HG03378 (cell line): ENCODE data around the gene NSL1.

ENCODE experiments used
- ATAC-seq: cut with Tn5 transposase; IDR thresholded peaks from one replicate; pipeline ENCODE4 v1.9.1; 2021; ENCODE audit warnings: mild to moderate bottlenecking, moderate library complexity; ENCODE audit not compliant: unreplicated experiment

The NSL1 gene

GRCh38 chr1:212688341-212689047 lies 103.1 kb downstream of the NSL1 start:
- ATAC-seq, result no peak

DNA sequence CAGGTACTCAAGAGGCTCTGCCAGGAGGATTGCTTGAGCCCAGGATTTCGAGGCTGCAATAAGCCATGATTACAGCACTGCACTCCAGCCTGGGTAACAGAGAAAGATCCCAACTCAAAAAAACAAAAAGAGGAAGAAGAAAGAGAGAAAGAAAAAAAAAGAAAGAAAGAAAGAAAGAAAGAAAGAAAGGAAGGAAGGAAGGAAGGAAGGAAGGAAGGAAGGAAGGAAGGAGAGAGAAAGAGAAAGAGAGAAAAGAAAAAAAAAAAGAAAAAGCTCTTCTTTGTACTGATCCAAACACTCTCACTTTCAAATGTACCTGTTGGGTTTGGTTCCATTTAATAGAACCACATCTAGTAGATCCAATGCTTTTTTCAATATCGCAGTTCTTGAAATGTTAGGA lies 103.8 kb downstream of the NSL1 start:
- ATAC-seq, result no peak

- no peak for ATAC-seq
These were observed 105.0 kb downstream of the NSL1 start for GRCh38 chr1:212686591-212686990.

DNA sequence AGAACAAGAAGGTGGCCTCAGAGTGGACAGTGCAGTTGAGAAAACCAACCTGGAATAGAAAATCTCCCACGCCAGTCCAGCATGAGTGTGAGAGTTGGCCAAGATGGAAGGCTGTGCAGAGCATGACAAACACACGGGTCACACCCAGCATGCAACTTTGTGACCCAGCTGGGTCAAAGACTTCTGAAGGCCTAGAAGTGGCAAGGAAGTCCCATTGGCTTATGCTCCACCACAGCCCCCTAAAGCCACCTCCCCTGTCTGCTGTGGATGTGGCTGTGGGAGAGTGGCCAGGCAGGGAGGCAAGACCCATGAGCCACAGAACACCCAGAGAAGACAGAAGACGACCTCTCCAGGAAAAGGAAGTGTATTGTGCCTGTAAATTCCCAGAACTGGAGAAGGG lies 105.5 kb downstream of the NSL1 start:
- ATAC-seq, result no peak

- no peak for ATAC-seq
These were observed 106.1 kb downstream of the NSL1 start for GRCh38 chr1:212685429-212685828.

- ATAC-seq, result no peak
These were observed 107.0 kb downstream of the NSL1 start for GRCh38 chr1:212684521-212685090.

DNA sequence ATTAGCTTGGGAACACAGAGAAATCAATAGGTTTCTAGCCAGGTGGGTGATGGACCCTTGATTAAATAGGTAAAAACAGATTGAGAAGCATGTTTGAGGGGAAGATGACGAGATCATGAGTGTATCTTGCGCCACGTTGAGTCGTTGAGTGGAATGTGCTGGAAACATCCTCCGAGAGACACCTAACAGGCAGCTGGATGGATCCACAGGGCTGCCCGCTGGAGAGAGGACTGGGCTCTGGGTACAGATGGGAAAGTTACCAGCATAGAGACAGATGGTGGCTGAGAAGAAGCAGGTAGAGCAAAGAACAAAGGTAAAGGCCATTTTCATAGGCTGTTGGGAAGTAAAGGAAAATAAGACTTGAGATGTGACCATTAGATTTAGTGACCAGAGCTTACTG lies 107.5 kb downstream of the NSL1 start:
- no peak for ATAC-seq

DNA sequence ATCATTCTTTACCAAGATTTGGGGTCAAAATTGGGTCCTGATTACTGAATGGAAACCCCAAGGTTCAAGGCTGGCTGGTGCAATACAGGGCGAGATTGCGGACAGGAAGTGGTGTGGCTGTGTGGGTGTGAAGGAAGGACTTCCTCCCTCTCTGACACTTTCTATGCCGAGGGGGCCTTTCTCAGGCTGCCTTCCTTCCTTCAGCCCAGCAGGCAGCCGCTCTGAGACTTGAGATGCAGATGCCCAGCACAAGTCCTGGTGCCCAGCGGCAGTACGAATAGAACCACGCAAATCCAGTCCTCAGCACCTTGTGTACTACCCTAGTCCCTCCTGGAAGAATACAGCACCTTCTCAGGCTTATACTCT lies 108.2 kb downstream of the NSL1 start:
- peak; percentile 68 for ATAC-seq

DNA sequence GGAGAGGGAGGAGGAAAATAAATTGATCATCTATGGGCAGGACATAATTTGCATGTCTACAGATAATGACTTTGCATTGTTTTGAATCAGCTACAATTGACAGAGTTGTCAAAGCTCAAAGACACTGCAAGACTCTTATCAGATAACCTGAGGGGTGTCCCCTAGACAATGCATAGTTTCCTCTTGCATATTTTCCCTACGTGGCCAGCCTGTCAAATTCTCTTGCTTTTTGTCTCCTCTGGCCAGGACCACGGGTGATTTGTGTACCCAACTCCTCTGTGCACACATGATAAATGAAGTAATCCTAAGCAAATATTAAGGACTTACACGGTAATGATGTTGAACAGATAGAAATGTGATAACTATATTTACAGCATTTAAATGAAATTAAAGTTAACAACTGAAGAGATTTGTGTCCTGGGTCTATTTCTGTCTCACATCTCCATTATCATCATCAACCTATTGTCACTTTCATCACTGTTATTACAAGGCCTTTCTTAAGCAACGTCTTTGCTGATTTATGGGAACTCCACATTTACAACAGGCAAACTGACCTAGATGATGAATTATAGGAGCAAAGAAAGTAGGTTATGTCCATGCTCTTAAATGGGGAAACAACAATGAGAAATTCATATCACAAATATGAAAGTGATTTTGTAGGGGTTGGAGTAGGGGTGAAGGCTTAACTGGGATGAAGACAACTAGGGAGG lies 110.7 kb downstream of the NSL1 start:
- no peak for ATAC-seq

GRCh38 chr1:212678456-212679410 lies 112.8 kb downstream of the NSL1 start:
- ATAC-seq, result peak; percentile 72

DNA sequence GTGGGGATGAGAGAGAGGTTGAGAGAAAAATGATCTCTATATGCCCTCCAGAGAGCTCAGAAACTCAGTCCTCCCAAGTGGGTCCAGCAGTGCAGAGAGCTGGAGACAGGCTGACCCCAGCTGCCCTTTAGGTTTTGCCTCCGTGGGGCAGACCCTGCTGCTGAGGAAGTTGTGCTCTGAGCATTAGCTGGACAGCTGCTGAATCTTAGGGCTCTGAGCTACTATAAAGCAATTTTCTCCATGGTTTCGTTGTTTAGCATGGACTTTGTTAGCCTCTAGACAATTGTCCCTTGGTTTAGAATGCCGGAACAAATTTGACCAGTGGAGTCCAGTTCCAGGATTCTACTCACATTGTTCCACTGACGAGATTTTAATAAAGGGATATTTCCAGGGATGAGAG lies 114.0 kb downstream of the NSL1 start:
- ATAC-seq, result no peak

DNA sequence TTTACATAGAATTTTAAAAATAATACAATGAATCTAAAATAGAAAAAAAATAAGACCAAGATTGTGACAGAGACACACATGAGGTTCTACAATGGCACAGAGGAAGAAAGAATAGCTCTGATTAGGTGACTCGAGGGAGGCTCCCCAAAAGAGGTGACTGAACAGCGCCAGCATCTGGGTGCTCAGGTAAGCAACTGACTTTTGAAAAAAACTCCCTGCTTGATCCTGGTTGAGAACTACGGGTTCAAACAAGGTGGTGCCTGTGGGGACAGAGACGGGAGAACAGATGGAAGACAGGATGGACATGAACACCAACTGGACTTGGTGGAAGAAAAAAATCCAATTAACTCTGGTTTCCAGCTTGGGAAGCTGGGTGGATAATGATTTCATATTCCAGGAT lies 114.4 kb downstream of the NSL1 start:
- ATAC-seq, result no peak
